Activated naive CD8-positive, alpha-beta T cell treated with anti-CD3 and anti-CD28 coated beads, Interleukin-2, amount 50 U/mL, for 16 hours (primary cell): ENCODE measurements around the gene TSPY3.
"Not testable (repeated sequence)": the region's sequence is repeated elsewhere in the genome, so short reads cannot be mapped to it uniquely, and the experiment has no call there.

Experiments used
- DNase-seq: peaks from one replicate; pipeline ENCODE4 v3.0.0-alpha.2; 2020; ENCODE audit warnings: low read depth, low spot score

The TSPY3 gene, protein sequence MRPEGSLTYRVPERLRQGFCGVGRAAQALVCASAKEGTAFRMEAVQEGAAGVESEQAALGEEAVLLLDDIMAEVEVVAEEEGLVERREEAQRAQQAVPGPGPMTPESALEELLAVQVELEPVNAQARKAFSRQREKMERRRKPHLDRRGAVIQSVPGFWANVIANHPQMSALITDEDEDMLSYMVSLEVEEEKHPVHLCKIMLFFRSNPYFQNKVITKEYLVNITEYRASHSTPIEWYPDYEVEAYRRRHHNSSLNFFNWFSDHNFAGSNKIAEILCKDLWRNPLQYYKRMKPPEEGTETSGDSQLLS

DNA sequence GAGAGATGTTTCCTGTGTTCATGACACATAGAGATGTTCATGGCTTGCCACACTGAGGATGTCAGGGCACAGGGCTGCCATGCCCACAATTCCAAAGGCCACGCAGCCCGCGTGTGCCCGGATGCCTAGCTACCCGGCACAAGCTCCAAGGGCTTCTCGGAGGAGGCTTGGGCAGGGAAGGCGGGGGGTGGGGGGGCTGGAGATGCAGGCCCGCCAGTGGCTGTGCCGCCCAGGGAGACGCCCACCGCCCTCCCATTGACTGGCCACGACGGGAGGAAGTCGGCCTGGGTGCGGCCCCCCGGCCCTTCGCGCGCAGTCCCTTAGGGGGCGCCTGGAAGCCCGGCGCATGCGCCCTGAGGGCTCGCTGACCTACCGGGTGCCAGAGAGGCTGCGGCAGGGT lies at the start of gene TSPY3:
Gene TSPY3, plus strand, starts transcription at position 301 of the 400 bp plus-strand sequence. Its CDS starts 46 bp downstream, at position 347.
- not testable (repeated sequence) for DNase-seq

DNA sequence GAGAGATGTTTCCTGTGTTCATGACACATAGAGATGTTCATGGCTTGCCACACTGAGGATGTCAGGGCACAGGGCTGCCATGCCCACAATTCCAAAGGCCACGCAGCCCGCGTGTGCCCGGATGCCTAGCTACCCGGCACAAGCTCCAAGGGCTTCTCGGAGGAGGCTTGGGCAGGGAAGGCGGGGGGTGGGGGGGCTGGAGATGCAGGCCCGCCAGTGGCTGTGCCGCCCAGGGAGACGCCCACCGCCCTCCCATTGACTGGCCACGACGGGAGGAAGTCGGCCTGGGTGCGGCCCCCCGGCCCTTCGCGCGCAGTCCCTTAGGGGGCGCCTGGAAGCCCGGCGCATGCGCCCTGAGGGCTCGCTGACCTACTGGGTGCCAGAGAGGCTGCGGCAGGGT lies 40.7 kb upstream of the TSPY3 start, which contains the start of gene TSPY8:
Gene TSPY8, plus strand, starts transcription at position 301 of the 400 bp plus-strand sequence. Its CDS starts 46 bp downstream, at position 347.
- not testable (repeated sequence) for DNase-seq

DNA sequence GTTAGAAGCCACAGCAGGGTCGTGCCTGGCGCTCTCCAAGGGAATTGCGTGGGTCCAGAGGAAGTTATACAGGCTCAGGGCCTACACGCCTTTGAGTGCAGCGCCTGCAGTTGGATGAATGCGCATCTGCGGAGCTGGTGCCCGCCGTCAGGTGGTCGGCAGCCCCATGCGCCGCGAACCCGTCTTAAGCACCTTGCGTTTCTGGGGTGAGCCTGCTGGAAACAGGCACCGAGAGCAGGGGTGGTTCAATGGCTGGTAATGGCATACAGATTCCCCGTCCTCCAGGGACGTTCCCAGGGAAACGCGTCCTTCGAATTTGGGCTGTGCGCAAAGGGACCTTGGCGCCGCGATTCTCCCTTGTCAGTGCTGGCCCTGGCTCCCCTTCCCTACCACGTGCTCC lies 1.7 kb upstream of the TSPY3 start:
- DNase-seq, result not testable (repeated sequence)
